H1 (cell line): ENCODE measurements around the gene PROM2. TPM values are rescaled to one million over a fixed set of nuclear protein-coding genes. Genes with fewer than 3 reads are reported as not detected.

ENCODE experiments used
- CTCF ChIA-PET: fragments of 300-600 bp; sonication (Branson Sonifier 250); formaldehyde crosslinking; loops from one replicate; lab custom pipeline; 2021; ENCODE audit not compliant: partially characterized antibody; lab: Charles Lee
- POLR2A ChIA-PET: fragments of 300-600 bp; sonication (Branson Sonifier 250); formaldehyde crosslinking; loops from one replicate; lab custom pipeline; 2021; ENCODE audit warnings: inconsistent platforms; ENCODE audit not compliant: partially characterized antibody; lab: Charles Lee
- DNase-seq, 2 experiments: peaks; one replicate each; pipeline versions ENCODE4 v3.0.0 to v3.0.0-alpha.2; 2010 to 2022; ENCODE audit warnings: low spot score in 2 of 2, low read depth in 1 of 2, mixed read lengths in 1 of 2
- FAIRE-seq: peaks from 2 replicates; lab custom pipeline; 2011; peaks lifted over from hg19 to GRCh38; lab: Jason Lieb, UNC
- H2AFZ ChIP-seq: 2 replicates; pipeline ENCODE4 v1.8.1; 2012; ENCODE audit warnings: low read length, inconsistent platforms
- H2AK5ac ChIP-seq: 2 replicates; pipeline ENCODE4 v1.6.1; 2013; ENCODE audit warnings: low read depth, low read length
- H2BK120ac ChIP-seq: replicated peaks from 2 replicates; pipeline ENCODE3; 2013; ENCODE audit warnings: low read depth, low read length, inconsistent platforms
- H2BK12ac ChIP-seq: 2 replicates; pipeline ENCODE4 v1.6.1; 2013; ENCODE audit warnings: low read depth, low read length
- H2BK15ac ChIP-seq: 2 replicates; pipeline ENCODE4 v1.6.1; 2013; ENCODE audit warnings: low read length
- H2BK20ac ChIP-seq: 2 replicates; pipeline ENCODE4 v1.6.1; 2013; ENCODE audit warnings: low read length
- H2BK5ac ChIP-seq: 2 replicates; pipeline ENCODE4 v1.6.1; 2013; ENCODE audit warnings: low read depth, low read length
- H3K14ac ChIP-seq: 2 replicates; pipeline ENCODE4 v1.6.1; 2013; ENCODE audit warnings: inconsistent platforms; ENCODE audit not compliant: insufficient read length
- H3K18ac ChIP-seq: 2 replicates; pipeline ENCODE4 v1.6.1; 2013; ENCODE audit warnings: low read length; ENCODE audit errors: extremely low read depth
- H3K23ac ChIP-seq: 2 replicates; pipeline ENCODE4 v1.6.1; 2013; ENCODE audit warnings: inconsistent platforms; ENCODE audit not compliant: insufficient read length
- H3K23me2 ChIP-seq: 2 replicates; pipeline ENCODE4 v1.6.1; 2013; ENCODE audit warnings: low read depth, low read length
- H3K27ac ChIP-seq: 2 replicates; pipeline ENCODE4 v1.6.1; 2011; ENCODE audit warnings: low read depth, low read length, inconsistent platforms
- H3K27me3 ChIP-seq, 4 experiments: replicated peaks in 1 of 4; 1 replicate in 1 of 4; 2 replicates in 3 of 4; pipeline versions ENCODE4 v1.6.1 to v1.8.1; 2011 to 2013; ENCODE audit warnings: low read length in 3 of 4, mild to moderate bottlenecking in 3 of 4, inconsistent platforms in 2 of 4, mixed read lengths in 2 of 4, moderate library complexity in 1 of 4; ENCODE audit not compliant: control insufficient read depth in 3 of 4, insufficient read depth in 3 of 4; ENCODE audit errors: extremely low read depth in 1 of 4
- H3K36me3 ChIP-seq, 4 experiments: 2 replicates each; pipeline versions ENCODE4 v1.6.1 to v1.8.1; 2011 to 2013; ENCODE audit warnings: mild to moderate bottlenecking in 4 of 4, low read length in 3 of 4, moderate library complexity in 2 of 4, control low read depth in 1 of 4, inconsistent platforms in 1 of 4; ENCODE audit not compliant: insufficient read depth in 4 of 4, control insufficient read depth in 2 of 4
- H3K4ac ChIP-seq: replicated peaks from 2 replicates; pipeline ENCODE3; 2013; ENCODE audit warnings: low read length, low read depth, mixed read lengths, inconsistent platforms; ENCODE audit not compliant: insufficient read length
- H3K4me1 ChIP-seq, 4 experiments: replicated peaks in 1 of 4; 1 replicate in 1 of 4; 2 replicates in 3 of 4; pipeline versions ENCODE4 v1.6.1 to v1.8.1; 2011 to 2013; ENCODE audit warnings: low read length in 3 of 4, inconsistent platforms in 2 of 4, mixed read lengths in 1 of 4; ENCODE audit not compliant: insufficient read depth in 4 of 4, control insufficient read depth in 3 of 4
- H3K4me2 ChIP-seq, 2 experiments: 2 replicates each; pipeline versions ENCODE4 v1.6.1 to v1.8.1; 2011 to 2013; ENCODE audit warnings: low read depth in 2 of 2, low read length in 2 of 2, control low read depth in 1 of 2, inconsistent platforms in 1 of 2, mild to moderate bottlenecking in 1 of 2; ENCODE audit not compliant: insufficient read depth in 1 of 2
- H3K4me3 ChIP-seq, 4 experiments: fragments of 200-600, 300-600 bp in 1 of 4; sonication (generic), shearing (Covaris generic), sonication (Bioruptor Twin) in 1 of 4; 2 replicates each; pipeline versions ENCODE4 v1.5.1 to v1.8.1; 2011 to 2016; ENCODE audit warnings: low read length in 4 of 4, low read depth in 3 of 4, control low read depth in 2 of 4, inconsistent platforms in 2 of 4, mild to moderate bottlenecking in 2 of 4, mixed read lengths in 1 of 4, moderate library complexity in 1 of 4; ENCODE audit not compliant: insufficient read depth in 2 of 4; ENCODE audit errors: extremely low read depth in 1 of 4
- H3K56ac ChIP-seq: replicated peaks from 2 replicates; pipeline ENCODE3; 2013; ENCODE audit warnings: low read depth, mild to moderate bottlenecking, mixed read lengths, low read length, inconsistent platforms; ENCODE audit not compliant: insufficient read length
- H3K79me1 ChIP-seq: 2 replicates; pipeline ENCODE4 v1.6.1; 2013; ENCODE audit warnings: low read depth, low read length, control low read depth
- H3K79me2 ChIP-seq, 2 experiments: 2 replicates each; pipeline versions ENCODE4 v1.6.1 to v1.8.1; 2012 to 2013; ENCODE audit warnings: low read length in 2 of 2, mild to moderate bottlenecking in 2 of 2, inconsistent platforms in 1 of 2; ENCODE audit not compliant: insufficient read depth in 2 of 2, control insufficient read depth in 1 of 2
- H3K9ac ChIP-seq, 4 experiments: replicated peaks in 1 of 4; 1 replicate in 1 of 4; 2 replicates in 3 of 4; pipeline versions ENCODE4 v1.6.1 to v1.8.1; 2011 to 2013; ENCODE audit warnings: low read depth in 3 of 4, low read length in 3 of 4, control low read depth in 2 of 4, mild to moderate bottlenecking in 2 of 4, moderate library complexity in 2 of 4, inconsistent platforms in 1 of 4; ENCODE audit errors: extremely low read depth in 1 of 4
- H3K9me3 ChIP-seq, 2 experiments: 2 replicates each; pipeline versions ENCODE4 v1.6.1 to v1.8.1; 2012 to 2013; ENCODE audit warnings: mild to moderate bottlenecking in 2 of 2, moderate library complexity in 2 of 2, control low read depth in 1 of 2, inconsistent platforms in 1 of 2, low read depth in 1 of 2, low read length in 1 of 2, mixed read lengths in 1 of 2; ENCODE audit not compliant: insufficient read depth in 2 of 2
- H4K20me1 ChIP-seq, 2 experiments: replicated peaks in 1 of 2; 2 replicates each; pipeline versions ENCODE3 to v1.8.1; 2011 to 2013; ENCODE audit warnings: inconsistent platforms in 2 of 2, low read length in 2 of 2, mild to moderate bottlenecking in 1 of 2; ENCODE audit not compliant: insufficient read depth in 2 of 2, control insufficient read depth in 1 of 2
- H4K5ac ChIP-seq: 2 replicates; pipeline ENCODE4 v1.6.1; 2013; ENCODE audit warnings: low read length, low read depth, mixed read lengths, inconsistent platforms; ENCODE audit not compliant: insufficient read length
- H4K8ac ChIP-seq: 2 replicates; pipeline ENCODE4 v1.8.0; 2013; ENCODE audit warnings: mild to moderate bottlenecking, moderate library complexity, low read length, inconsistent platforms; ENCODE audit not compliant: insufficient read depth; ENCODE audit errors: extremely low read depth
- H4K91ac ChIP-seq: replicated peaks from 2 replicates; pipeline ENCODE3; 2013; ENCODE audit warnings: low read length, mixed read lengths, inconsistent platforms; ENCODE audit not compliant: insufficient read length
- CEBPB ChIP-seq: IDR thresholded peaks from 2 replicates; pipeline ENCODE4 v1.6.1; 2012; ENCODE audit warnings: low read depth, low read length
- EGR1 ChIP-seq: IDR thresholded peaks from 2 replicates; pipeline ENCODE4 v1.6.1; 2011; ENCODE audit warnings: low read depth, low read length, borderline replicate concordance
- EZH2 ChIP-seq: fragments of 200-600 bp; sonication (generic); IDR thresholded peaks from 2 replicates; pipeline ENCODE4 v1.7.1; 2012; ENCODE audit warnings: low read depth, mild to moderate bottlenecking, moderate library complexity, low read length, inconsistent platforms; ENCODE audit not compliant: severe bottlenecking
- GABPA ChIP-seq: IDR thresholded peaks from 2 replicates; pipeline ENCODE4 v1.6.1; 2011; ENCODE audit warnings: mild to moderate bottlenecking, low read length, moderate library complexity, borderline replicate concordance; ENCODE audit not compliant: insufficient read depth
- PHF8 ChIP-seq: fragments of 200-600 bp; sonication (generic); conservative IDR thresholded peaks from 2 replicates; pipeline ENCODE4 v1.7.1; 2012; ENCODE audit warnings: low read depth, mild to moderate bottlenecking, inconsistent platforms, low read length, moderate library complexity
- SP2 ChIP-seq: IDR thresholded peaks from 2 replicates; pipeline ENCODE4 v1.6.1; 2012; ENCODE audit warnings: mild to moderate bottlenecking, low read length, inconsistent platforms
- ZNF274 ChIP-seq: IDR thresholded peaks from 2 replicates; pipeline ENCODE4 v1.7.0; 2012; ENCODE audit warnings: low read length, borderline replicate concordance; ENCODE audit errors: extremely low read depth
- WGBS, 2 experiments: shearing (Covaris generic) in 1 of 2; methylation state at CpG; one replicate each; pipeline versions ENCODE4 v1.1.6 to v1.1.7; 2013 to 2015; ENCODE audit warnings: low lambda C conversion rate in 2 of 2, mixed read lengths in 2 of 2, inconsistent platforms in 1 of 2, low coverage in 1 of 2, missing lambda C conversion rate in 1 of 2; ENCODE audit not compliant: insufficient replicate concordance in 2 of 2, insufficient coverage in 1 of 2, insufficient read length in 1 of 2; ENCODE audit errors: extremely low coverage in 1 of 2, missing lambda C conversion rate in 1 of 2; 5-methylcytosine and 5-hydroxymethylcytosine counted together
- polyA plus RNA-seq, 7 experiments: library from polyadenylated mRNA; depleted of rRNA in 3 of 7; stranded (reverse) in 5 of 7; unstranded in 2 of 7; fragments of >200 nt in 5 of 7; fragments of 200-250 nt in 2 of 7; gene quantifications; 1 replicate in 5 of 7; 2 replicates in 1 of 7; 4 replicates in 1 of 7; pipeline versions ENCODE4 v1.2.1 to v1.2.3, GENCODE V29; 2011 to 2013; ENCODE audit warnings: missing spikeins in 2 of 7, mixed read lengths in 2 of 7
- total RNA-seq: library from RNA; stranded (reverse); fragmentation: NEBNext Ultra II Directional; extraction: Animal tissue kit (Norgen Biotek cat#: 25700); gene quantifications from 2 replicates; pipeline ENCODE4 v1.2.1, GENCODE V29; 2021

Gene PROM2
- total and polyA plus RNA-seq, 2 of the 8 experiments (the other 6 are each of a cell fraction or from before 2014, with no cell fraction given), result 1.6 to 3.8 TPM

DNA sequence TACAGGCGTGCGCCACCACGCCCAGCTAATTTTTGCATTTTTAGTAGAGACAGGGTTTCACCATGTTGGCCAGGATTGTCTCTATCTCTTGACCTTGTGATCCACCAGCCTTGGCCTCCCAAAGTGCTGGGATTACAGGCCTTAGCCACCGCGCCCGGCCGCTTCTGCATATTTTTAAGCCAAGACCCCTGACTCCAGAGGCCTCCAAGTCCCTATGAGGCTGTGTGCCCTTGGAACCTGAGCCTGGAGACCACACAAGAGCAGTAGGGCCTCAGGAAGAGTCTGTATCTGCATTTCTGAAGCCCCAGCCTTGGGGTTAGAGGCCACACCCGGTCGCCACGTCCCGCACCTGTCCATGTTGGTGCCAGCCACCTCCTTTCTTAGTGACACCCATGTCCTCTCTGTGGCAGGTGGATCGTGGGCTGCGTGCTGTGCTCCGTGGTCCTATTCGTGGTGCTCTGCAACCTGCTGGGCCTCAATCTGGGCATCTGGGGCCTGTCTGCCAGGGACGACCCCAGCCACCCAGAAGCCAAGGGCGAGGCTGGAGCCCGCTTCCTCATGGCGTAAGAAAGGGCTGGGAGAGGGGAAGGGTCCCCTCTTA lies 5.3 kb downstream of the PROM2 start:
- no peak overlapping the region for H3K56ac ChIP-seq
- H3K23ac ChIP-seq, result no peak overlapping the region
- WGBS, 2 experiments, result 86% methylated on average over 19 of the region's 19 CpGs; no CpG with 5 or more reads in 1 of the 2 experiments

More for the DNA sequence above, 5.3 kb downstream of the PROM2 start:
- H3K23me2 ChIP-seq, result no peaks in the 10 kb centered on the region
- no peak overlapping the region for H3K4me2 ChIP-seq
- TF ChIP-seq EZH2, result no peak
- no peak for TF ChIP-seq EGR1
- TF ChIP-seq CEBPB, result no peak
- TF ChIP-seq PHF8, result no peak
- TF ChIP-seq ZNF274, result no peak
- no peak for TF ChIP-seq SP2
- TF ChIP-seq GABPA, result no peak
- TF ChIP-seq, all 59 proteins: peak for 0
- peaks cover 63 to 98% of the 10 kb centered on the region in 2 experiments for H3K9me3 ChIP-seq
- no peak overlapping the region for H2BK15ac ChIP-seq
- no peak overlapping the region for H2BK5ac ChIP-seq
- H2BK120ac ChIP-seq, result no peak overlapping the region
- H2AK5ac ChIP-seq, result no peak overlapping the region
- no peaks in the 10 kb centered on the region for H3K27me3 ChIP-seq
- no peak overlapping the region for H4K91ac ChIP-seq
- H3K4me3 ChIP-seq, result no peak overlapping the region
- H3K36me3 ChIP-seq, result no peaks in the 10 kb centered on the region
- H3K4ac ChIP-seq, result no peak overlapping the region
- ChIA-PET CTCF (no interaction called here), POLR2A (no interaction called here)
- no peak overlapping the region for H3K18ac ChIP-seq
- no peak overlapping the region for H3K14ac ChIP-seq
- H2AFZ ChIP-seq, result no peak overlapping the region
- H3K9ac ChIP-seq, result no peak overlapping the region
- no peak overlapping the region for H2BK12ac ChIP-seq
- no peaks in the 10 kb centered on the region for H4K20me1 ChIP-seq
- H3K4me1 ChIP-seq, result peaks cover 0 to 25% (median 2%) of the 10 kb centered on the region in 4 experiments; a peak in 3 of 7 replicates
- H3K79me2 ChIP-seq, result no peaks in the 10 kb centered on the region
- no peak overlapping the region for H4K5ac ChIP-seq
- H3K27ac ChIP-seq, result no peak overlapping the region
- no peak for FAIRE-seq
- no peaks in the 10 kb centered on the region for H3K79me1 ChIP-seq
- H2BK20ac ChIP-seq, result no peak overlapping the region
- DNase-seq, result no peak
- no peak overlapping the region for H4K8ac ChIP-seq
